NCI-H187 treated with DMSO at 0.1 percent for 48 hours (cell line): ENCODE results near the gene HHAT.
"Not testable (repeated sequence)": the region's sequence is repeated elsewhere in the genome, so short reads cannot be mapped to it uniquely, and the experiment has no call there.

Experiments used
- DNase-seq: peaks from one replicate; lab custom pipeline; 2025; lab: John Stamatoyannopoulos, UW

The HHAT gene

DNA sequence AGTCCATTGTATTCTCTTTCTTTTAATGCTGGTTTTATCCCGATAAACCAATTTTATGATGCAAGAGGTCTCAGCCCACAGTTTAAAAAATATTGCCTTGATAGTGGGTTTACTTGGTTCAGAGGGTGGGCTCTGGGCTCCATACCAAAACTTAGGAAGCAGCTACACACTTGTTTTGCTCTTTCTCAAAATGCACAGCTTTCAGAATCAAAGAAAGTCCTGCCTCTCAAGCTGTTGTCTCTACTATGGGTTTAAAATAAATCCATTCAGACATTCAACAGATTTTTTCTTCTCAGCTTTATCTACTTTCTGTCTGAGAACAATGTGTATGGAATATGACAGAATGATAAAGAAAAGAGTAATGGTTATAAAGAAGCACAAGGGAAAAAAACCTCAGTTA lies 14.8 kb upstream of the HHAT start:
- no peak for DNase-seq

DNA sequence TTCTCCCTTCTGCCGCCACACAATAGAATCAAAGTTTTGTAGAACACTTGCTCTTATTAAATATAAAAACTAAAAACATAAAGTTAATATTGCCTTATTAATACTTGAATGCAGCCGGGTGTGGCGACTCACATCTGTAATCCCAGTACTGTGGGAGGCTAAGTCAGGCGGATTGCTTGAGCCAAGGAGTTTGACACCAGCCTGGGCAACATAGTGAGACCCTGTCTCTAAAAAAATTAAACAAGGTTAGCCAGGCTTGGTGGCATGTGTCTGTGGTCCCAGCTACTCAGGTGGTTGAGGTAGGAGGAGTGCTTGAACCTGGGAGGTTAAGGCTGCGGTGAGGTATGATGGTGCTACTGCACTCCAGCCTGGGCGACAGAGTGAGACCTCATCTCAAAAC lies 13.2 kb upstream of the HHAT start:
- no peak for DNase-seq

DNA sequence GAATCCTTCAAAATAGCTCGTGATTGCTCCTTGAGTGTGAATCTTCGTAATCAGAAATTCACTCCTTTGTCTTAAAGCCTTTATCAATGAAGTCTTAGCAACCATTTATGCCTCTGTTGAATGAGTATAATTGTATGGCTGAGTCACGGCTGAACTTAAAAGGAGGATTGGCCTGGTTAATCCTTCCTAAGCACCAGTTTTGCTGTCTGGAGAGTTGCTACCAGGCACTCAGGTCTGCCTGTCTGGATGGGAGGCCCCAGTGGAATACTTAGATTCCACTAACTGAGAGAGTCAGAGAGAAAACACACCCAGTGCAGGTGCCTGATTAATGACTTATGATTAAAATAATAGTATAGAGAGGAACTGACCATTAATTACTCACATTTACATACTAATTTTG lies 7.6 kb upstream of the HHAT start:
- no peak for DNase-seq

DNA sequence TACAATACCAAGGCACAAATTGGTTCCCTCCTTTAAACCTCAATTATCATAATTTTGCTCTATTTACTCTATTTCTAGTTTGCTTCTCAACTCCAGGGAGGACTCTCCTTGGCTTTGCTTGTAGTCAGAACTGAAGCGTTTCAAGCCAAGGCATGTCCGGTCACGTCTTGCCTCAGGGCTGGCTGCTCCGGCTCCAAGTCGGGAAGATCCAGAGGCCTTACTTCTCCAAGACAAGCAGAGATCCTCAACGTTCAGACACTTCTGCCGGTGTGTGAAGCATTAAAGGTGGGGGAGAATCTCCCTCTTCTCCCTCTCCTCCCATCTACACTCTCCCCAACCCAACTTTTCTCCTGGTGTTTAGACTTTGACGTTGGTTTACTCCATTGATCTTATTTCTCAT lies 7.2 kb upstream of the HHAT start:
- DNase-seq: no peak

DNA sequence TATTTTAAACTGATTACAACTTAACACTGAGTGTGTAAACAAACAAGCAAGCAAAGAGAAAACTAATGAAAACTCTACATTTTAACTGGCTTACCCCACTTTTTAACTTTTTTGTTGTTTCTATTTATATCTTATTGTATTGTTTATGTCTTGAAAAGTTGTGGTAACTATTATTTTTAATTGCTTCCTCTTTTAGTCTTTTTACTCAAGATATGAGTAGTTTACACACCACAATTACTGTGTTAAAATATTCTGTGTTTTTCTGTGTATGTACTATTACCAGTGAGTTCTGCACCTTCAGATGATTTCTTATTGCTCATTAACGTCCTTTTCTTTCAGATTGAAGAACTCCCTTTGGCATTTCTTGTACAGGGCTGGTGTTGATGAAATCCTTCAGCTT lies 4.7 kb upstream of the HHAT start:
- DNase-seq: no peak

DNA sequence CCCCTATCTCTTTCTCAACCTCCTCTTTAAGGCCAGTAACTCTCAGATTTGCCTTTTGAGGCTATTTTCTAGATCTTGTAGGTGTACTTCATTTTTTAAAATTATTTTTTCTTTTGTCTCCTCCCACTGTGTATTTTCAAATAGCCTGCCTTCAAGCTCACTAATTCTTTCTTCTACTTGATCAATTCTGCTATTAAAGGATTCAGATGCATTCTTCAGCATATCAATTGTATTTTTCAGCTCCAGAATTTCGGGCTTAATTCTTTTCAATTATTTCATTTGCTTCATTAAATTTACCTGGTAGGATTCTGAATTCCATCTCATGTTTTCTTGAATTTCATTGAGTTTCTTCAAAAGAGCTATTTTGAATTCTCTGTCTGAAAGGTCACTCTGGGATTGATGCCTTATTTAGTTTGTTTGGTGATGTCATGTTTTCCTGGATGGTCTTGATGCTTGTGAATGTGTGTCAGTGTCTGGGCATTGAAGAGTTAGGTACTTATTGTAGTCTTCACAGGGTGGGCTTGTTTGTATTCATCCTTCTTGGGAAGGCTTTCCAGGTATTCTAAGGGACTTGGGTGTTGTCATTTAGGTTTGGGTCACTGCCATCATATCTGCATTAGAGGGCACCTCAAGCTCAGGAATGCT lies 3.6 kb upstream of the HHAT start:
- no peak for DNase-seq

DNA sequence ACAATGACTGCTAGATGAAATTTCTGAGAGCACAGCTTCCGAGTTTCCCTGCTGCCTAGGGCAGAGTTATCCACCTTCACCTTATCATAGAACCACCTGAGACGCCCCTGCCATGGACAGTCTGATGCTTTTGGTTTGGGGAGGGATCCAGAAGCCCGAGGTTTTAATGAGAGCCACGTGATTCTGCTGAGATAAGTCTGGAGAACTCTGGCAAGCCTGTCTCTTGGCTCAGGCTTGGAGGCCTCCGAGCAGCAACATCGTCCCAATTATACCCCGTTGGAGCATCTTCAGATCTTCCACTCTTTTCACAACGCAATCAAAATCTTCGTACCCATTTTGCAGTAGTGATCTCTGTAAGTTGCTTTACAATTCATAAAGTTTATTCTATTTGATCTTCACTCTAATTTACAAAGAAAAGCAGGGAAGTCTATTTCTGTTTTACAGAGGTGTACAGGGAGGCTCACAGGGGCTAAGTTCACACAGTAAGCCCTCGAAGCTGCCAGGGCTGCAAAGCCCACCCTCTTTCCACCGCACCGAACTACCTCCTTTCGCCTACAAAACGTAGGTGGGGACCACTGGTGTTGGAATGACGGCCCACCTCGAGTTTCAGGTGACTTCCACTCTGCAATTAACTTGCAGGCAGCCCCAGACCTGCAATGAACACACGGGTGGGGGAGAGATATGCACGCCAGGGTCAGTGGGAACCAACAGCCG lies 513 bp upstream of the HHAT start:
- DNase-seq: no peak

DNA sequence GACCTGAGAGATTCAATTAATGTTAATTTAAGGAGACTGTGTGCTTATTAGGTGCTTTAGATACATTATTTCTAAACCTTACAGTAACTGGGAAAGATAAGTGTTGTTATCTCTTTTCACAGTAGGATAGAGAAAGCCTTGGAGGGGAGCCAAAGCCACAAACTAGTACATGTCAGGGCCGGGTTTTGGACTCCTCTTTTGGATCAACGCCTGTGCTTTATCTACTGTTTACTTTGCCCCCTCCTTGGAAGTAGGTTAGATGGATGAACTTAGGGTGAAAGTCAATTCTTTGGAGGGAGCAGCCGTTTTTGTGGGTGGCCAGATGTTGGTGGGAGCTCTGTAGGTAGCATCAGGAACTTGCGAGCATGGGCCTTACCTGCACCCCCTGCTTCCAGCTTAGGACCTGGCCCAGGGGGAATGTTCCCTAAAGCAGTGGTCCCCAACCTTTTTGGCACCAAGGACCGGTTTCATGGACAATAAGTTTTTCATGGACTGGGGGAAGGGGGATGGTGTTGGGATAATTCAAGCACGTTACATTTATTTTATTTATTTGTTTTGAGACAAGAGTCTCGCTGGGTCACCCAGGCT lies 1.7 kb downstream of the HHAT start:
- no peak for DNase-seq

DNA sequence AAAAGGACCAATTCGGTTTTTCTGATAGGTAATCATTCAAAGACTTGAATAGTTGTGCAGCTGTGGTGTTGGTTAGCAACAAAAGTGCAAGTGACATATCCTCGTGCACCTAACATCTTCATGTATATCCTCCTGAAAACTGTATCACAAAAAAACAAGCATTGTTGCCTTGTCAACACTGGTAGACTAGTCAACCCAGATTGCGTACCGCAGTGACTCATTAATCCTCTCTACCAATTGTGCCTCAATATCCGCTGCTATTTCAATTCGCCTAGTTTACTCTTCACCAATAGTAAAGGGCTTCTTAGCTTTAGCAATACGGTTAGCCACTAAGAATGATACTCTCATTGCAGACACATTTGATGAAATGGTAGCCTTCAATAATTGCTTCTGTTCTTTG lies 3.5 kb downstream of the HHAT start:
- no peak for DNase-seq

DNA sequence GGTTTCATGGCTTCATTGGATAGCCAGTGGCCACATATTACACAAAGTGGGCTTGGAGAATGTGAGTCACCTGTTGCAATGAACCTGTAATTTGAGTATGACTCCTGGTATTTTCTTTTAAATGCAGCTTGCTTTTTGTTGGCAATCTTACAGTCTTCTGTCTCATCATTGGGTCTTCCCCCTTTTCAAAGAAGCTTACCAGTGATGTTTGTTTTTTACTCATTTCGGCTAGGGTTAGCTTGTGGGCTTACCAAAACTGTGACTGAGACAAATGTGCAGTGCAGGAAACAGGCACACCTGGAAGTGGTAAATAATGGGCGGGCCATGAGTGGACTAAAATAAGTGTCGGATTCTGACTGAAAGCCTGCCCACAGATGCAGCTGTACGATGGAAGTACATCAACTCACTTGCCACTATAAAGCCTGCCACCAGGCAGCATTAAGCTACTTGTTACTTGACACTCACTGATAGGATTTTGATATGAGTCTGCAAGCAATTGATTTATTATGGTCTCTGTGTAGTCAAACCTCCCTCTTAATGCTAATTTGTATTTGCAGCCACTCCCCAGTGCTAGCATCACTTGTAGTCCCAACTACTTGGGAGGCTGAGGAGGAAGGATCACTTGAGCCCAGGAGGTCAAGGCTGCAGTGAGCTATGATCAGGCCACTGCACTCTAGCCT lies 4.2 kb downstream of the HHAT start:
- DNase-seq: no peak

DNA sequence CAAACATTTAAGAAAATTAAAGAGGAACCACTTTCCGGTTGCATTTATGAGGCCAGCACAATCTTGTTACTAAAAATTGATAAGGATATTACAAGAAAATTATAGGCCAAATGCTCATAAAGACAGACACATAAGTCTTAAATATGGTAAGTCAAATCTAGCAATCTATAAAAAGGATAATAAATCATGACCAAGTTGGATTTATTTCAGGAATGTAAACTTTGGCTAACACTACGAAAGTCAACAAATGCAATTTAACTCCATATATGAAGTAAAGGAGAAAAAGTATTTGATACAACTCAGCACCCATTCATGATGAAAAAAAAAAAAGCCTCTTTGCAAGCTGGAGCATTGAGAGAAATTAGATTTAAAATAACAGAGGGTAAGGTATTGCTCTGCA lies 6.3 kb downstream of the HHAT start:
- DNase-seq: no peak

DNA sequence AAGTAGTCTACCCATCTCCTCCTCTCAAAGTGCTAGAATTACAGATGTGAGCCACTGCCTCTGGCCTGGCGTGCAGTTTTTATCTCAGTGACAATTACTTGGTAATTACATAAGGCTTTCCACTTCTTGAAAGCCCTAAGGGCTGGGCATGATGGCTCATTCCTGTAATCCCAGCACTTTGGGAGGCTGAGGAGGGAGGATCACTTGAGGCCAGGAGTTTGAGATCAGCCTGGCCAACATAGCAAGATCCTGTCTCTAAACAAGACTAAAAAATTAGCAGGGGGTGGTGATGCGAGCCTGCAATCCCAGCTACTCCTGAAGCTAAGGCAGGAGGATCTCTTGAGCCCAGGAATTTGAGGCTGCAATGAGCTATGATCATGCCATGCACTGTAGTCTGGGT lies 7.7 kb downstream of the HHAT start:
- no peak for DNase-seq

DNA sequence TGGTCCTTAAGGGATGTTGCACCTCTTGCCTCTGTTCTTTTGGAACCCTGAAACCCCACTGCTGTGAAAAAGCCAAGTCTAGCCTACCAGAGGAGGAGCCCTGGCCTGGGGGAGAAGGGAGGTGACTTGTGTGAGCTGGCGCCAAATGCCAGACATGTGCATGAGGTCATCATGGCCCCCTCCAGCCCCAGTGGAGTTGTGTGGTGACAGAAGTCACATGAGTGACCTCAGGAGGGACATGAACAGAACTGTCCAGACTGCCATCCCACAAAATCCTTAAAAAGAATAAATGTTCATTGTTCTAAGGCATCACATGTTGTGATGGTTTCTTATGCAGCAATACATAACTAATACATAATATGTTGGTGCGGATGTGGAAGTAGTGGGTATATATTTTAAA lies 10.8 kb downstream of the HHAT start:
- no peak for DNase-seq

DNA sequence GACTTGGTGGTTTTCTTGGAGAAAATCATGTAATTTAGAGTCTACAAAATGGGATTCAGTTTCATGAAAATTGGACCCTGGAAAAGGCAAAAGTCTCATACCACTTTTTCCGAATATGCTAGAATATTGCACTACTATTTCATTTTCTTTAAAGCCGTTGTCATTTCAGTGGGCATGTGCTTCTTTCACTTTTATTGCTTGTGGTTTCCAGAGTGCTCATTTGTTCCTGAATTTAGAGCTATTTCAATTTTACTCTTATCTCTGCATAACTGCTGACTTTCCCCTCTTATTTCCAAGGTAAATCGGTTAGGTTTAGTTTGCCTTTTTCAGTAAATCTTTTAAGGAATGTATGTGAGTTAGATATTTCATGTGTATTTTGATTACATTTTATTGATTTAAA lies 11.6 kb downstream of the HHAT start:
- no peak for DNase-seq

DNA sequence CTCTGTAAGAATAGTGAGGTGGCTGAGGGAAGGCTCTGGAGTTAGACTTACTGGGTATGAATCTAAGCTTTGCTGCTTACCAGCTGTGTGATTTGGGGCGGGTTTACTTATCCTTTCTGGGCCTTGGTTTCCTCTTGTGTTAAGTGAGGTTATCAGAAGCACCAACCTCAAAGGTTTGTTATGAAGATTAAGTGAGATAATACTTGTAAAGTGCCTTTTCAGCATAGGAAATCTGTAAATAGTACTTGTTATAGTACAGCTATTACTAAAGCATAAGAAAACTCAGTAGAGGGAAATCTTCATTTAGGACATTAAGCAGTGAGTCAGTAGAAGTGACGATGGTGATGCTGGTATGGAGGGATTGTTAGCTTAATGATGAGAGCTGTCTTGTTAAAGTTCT lies 12.1 kb downstream of the HHAT start:
- DNase-seq: no peak

DNA sequence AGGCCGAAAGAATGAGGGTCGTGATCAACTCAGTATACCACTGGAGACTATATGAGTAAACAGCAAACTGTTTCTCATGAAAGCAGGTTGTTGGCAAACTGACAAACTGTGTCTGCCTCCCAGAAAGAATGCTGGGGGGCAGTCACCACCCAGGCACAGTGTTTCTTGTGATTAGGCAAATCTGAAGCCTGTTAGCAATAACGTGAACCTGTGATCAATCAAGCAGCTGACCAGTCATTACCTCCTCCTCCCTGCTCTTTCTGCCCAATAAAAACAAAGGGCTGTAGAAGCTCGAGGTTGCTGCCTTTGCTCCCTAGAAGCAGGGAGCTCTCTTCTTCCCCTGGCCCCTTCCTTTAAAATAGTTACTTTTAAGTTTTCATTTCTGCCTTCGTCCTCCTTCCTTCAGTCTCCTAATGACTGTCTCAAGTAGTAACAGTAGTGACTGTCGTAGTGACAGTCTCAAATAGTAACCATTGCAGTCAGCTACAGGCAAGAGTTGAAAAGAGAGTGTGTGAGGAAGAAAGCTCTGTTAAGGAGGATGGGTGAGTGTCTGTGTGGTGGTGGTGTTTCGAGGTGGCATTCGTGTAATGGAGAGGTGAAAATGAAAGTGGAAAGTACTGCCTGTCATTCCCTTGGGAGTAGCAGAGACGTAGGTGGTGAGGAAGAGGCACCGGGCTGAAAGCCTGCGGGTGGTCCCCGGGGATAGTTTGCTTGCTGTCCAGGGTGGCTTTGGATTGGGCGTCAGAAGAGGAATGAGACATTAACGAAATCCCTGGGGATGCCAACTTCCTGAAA lies 14.5 kb downstream of the HHAT start:
- DNase-seq: no peak

DNA sequence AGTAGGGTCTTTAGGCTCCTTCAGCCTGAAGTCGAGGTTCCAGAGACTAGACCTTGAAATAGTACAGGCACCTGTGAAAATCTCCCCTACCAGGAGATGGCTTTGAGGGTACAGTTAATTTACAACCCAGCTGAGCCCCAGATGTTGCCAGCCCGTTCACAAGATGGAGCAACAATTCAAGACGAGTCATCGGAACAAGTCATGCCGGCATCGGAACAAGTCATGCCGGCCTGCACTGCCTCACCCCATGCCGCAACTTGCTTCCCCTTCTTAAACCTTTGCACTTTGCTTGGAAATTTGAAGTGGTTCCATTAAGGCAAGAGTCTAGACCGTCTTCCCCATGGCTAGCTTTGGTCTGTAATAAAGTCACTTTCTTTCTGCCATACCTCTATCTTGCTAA lies 16.0 kb downstream of the HHAT start:
- DNase-seq: no peak

DNA sequence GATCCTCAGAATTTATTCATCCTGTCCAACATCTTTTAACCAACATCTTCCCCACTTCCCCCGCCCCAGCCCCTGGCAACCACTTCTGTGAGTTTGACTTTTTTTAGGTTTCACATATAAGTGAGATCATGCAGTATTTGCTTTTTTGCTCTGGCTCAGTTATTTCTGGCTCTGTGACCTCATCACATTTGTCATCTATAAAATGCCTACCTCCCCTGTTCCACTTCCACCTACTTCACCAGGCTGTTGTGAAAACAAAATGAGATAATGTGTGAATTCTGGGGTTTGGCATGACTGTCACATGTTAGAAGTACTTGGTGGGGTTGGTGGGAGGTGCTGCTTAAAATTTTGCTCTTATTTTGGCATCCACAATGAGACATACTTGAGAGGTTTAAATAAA lies 18.4 kb downstream of the HHAT start:
- no peak for DNase-seq

DNA sequence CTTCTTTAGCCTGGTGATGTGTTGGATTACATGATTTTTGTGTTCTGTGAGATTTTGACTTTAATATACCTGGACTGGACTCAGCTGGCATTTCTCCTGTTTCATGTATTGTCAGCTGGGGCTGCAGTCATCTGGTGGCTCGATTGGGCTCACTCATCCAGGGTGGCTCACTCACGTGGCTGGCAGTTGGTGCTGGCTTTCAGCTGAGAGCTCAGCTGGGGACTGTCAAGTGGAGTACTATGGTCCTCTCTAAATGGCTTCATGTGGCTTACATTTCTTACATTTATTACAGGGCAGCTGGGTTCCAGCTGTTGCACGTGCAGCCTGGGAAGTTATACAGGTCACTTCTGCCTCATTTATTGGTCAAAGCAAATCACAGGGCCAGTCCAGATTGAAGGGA lies 22.8 kb downstream of the HHAT start:
- no peak for DNase-seq

DNA sequence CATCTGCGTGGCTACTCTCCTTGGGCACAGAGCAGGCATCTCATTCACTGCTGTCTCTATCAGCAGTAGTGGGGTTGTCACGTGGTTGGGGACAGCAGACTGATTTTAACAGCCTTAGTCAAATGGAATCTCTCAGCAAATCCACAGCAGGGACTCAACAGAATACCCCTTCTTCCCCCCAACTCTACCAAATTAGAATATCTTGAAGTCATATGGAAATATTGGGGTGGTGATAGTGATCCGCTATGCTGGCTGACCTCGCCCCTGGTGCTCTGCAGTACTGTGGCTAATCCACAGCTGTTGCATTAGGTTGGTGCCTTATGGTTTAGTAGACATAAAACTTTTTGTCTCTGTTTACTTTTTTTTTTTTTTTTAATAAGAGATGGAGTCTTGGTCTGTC lies 23.9 kb downstream of the HHAT start:
- no peak for DNase-seq

DNA sequence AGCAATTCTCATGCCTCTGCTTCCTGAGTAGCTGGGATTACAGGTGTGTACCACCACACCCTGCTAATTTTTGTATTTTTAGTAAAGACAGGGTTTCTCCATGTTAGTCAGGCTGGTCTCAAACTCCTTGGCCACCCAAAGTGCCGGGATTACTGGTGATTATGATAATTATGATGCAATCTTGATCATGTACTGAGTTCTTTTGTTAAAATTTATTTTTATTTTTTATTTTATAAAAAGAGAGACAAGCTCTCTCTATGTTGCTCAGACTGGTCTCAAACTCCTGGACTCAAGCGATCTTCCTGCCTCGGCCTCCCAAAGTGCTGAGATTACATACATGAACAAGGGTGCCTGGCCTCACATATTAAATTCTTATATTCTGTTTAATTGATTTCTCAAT lies 25.6 kb downstream of the HHAT start:
- not testable (repeated sequence) for DNase-seq

DNA sequence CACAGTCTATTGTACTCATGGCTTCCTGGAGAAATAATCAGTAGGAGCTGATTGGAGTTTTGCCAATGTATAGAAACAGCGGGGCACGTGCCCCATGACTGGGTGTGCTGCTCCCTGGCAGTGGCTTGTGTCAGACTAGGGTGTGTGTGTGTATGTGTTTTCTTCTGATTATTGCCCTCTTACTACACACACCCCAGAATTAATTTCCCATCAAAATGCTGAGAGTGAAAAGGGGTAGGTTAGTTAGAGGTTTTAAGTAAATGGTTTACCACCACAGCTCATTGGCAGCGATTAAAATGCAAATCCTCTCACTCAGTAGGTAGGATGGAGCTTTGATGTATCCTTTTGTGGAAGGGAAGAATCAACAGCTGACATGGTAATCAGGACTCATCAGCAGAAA lies 29.9 kb downstream of the HHAT start:
- no peak for DNase-seq
